Iris pigment epithelial cell (primary cell): ENCODE results near the gene TMPRSS4.

Source experiments
- DNase-seq: peaks from one replicate; pipeline ENCODE4 v3.0.0-alpha.2; 2011; ENCODE audit warnings: low read depth

The TMPRSS4 gene

DNA sequence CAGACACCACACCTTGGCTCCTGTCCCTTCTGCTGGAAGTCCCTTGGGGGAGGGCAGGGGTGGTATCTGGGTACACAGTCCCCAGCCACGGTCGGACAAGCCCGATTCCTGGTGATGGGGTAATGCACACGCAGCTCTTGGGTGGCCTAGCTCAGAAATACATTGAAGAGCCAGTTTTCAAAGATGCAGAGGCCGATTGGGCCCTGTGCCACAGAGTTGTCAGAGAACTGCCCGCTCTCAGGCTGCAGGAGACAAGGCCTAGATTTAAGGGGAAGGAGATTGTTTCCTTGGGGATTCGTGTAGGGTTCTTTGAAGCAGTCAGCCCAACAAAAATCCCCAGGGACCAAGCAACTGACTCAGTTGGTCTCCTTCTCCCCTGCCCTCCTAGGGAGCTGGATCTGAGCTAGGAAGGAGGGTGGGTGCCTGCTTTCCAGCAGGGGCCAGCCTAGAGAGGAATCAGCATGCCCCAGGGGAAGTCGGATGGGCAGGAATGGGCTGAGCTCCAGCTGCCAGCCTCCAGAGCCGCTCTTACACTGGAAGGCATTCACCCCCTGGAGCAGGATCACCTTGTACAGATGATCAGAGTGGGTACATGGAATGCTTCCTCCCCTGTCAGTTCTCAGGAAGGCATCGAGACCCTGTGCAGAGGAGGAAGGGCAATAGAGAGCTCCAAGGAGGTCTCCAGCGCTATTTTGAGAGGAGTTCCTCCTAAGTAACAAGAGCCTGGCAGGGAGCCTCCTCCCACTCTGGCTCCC is 79.1 kb downstream of the TMPRSS4 start:
- DNase-seq: no peak

DNA sequence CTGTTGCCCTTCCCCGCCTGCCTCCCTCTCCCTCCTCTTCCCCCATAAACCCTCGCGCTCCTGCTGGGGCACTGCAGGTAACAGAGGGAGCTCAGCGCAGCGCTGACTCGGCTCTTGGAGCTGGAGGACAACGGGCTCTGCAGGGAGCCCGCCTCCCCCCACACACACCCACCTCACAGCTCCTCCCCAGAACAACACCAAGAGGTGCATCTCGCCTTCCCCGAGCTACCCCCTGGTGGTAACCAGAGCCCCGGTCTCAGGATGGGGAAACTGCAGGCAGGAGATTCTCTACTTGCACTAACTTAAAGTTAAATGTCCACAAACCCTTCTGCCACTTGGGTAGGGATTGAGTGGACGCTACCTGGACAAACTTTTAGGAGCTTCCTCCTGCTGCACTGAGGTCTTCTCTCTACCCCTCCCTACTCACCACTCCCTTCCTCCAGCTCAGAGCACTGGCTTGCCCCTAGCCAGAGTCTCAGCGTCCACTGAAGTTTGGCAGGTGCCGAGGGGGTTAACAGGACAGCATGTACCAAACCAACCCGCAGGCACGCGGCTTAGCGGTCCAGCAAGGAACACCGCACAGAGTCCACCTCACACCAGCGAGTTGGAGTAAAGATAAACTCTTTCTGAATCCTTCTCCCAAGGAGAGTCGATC is 79.8 kb downstream of the TMPRSS4 start:
- DNase-seq: no peak

DNA sequence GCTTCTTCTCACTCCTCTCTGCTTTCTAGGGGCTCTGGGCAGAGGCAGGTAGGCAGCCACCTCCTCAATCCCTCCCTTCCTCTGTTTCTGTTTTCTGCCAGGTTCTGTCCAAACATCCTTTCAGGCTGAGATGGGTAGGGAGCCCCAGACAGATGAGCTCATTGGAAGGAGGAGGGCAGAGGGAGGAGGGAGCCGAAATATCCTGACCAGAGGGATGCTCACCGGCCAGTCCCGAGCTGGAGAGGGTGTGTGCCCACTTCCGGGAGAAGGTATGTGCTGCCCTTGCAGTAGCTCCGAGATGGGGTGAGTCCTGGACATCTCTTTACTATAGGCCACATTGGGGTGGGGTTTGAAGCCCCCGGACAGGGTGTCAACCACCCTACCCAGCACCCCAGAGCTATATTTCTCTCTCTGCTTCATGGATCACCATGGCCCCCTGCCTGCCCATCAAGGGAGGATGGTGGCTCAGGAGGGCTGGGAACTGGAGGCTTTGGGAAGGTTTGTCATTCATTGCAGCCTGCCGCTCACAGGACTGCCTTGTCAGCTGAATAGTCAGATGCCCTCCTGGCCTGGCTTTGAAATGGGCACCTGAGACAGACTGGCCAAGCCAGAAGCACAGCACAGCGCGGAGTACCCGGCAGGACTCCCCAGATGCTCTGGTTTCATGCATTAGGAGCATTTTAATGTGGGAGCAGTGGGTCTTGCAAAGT is 80.5 kb downstream of the TMPRSS4 start:
- DNase-seq: no peak

DNA sequence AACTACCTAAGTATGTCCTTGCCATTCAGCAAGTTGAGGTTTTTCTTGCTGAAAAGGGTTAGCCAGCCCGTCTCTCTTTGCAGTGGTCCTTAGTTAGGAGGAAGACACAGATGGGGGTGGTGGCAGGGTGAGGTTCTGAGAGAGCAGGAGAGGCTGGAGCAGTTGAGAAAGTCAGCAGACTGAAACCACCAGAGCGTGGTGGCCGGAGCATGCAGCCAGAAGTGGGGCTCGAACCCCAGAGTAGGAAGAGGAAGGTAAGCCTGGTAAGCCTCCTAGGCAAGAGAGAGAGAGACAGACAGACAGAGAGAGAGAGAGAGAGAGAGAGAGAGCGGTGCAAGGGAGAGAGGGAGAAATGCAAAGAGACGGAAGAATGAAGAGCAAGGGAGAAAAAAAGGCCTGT is 84.9 kb downstream of the TMPRSS4 start:
- no peak for DNase-seq

DNA sequence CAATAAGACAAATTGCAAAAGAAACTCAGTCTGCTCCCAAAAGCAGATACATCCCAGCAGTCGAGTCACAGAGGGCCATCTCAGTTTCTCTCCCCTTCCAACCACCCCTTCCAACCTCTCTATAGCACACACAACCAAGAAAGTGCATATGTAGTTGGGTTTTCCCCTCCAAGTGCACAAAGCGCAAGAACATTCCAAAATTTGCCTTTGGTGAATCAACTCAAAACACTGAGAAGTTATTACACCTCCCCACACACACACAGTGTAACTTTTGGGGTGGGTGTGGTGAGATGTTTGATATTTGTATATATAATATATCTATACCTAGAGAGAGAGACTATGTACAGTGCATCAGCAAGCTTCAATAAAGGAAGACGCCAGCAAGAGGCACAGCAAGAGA is 86.0 kb downstream of the TMPRSS4 start:
- no peak for DNase-seq

DNA sequence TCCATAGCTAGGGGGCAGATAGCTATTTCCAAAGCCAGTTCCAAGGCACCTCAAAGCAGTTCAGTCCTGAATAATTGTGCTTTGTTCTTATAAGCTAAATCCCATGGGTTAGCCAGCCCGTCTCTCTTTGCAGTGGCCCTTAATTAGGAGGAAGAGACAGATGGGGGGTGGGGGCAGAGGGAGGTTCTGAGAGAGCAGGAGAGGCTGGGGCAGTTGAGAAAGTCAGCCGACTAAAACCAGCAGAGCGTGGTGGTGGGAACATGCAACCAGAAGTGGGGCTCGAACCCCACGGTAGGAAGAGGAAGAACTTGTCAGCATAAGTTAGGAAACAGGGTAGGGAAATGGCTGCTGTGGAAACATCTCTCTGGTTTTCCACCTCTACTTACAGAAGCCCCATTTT is 86.6 kb downstream of the TMPRSS4 start:
- no peak for DNase-seq

DNA sequence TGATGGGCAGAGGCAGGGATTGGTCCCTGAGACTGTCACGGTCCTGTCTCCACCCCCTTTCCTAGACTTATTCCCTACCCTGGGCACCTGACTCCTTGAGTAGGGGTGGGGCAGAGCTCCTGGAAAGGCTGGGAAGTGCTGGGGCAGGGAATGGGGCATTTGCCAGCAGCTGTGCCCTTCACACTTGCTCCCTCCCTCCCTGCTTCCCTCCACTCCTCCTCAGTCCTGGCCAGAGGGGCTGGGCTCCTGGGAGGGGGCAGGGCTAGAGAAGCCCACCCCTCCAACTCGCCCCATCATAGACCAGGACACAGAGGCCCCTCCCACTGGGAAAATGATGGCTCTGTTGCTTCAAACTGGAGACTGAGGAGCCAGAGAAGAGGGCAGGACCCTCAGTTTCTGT is 88.0 kb downstream of the TMPRSS4 start:
- no peak for DNase-seq

DNA sequence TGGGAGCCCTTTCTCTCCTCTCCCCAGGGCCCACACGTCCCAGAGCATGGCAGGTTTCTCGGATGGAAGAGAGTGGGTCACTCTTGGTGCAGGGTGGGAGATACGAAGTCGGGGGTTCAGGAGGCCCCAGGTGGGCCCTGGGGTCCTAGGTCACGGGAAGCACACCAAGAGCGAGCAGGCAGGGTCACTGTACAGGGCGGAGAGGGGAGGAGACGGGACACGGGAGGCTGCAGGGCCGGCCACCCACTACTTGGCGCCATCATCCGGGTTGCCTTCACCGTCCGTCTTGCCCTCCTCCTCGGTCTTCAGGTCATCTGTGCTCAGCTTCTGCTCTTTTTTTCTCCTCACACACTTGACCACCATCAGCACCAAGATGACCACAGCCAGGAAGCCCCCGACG is 89.8 kb downstream of the TMPRSS4 start:
- no peak for DNase-seq

DNA sequence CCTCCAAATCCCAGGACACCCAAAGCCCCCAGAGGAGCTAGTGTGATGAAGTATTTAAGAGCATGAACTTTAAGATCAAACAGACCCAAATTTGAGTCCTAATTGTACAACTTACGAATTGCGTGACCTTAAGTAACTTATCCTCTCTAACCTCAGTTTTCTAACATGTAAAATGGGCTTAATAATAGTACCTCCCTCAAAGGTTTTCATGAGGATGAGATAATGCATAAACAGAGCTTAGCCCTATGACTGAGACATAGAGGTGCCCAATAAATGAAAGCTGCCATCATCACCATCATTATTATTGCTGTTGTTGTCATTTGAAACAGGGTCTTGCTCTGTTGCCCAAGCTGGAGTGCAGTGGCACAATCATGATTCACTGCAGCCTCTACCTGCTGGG is 90.4 kb downstream of the TMPRSS4 start:
- no peak for DNase-seq

DNA sequence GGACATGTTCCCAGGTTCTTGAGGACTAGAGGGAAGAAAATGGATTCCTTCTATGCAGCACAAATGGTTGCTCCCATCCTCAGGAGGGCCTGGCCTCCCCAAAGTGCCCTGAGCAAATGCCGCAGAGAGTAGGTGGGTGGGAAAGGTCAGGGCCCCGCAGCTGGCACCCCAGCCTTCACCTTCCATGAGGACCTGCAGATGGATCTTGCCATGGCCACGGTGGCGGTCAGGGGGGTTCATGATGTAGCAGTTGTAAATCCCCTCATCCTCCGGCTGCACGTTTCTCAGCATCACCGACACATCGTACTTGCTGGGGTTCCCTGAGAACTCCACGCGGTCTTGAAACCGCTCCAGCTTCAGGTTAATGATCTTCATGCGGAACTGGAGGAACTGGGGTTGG is 91.0 kb downstream of the TMPRSS4 start:
- no peak for DNase-seq

DNA sequence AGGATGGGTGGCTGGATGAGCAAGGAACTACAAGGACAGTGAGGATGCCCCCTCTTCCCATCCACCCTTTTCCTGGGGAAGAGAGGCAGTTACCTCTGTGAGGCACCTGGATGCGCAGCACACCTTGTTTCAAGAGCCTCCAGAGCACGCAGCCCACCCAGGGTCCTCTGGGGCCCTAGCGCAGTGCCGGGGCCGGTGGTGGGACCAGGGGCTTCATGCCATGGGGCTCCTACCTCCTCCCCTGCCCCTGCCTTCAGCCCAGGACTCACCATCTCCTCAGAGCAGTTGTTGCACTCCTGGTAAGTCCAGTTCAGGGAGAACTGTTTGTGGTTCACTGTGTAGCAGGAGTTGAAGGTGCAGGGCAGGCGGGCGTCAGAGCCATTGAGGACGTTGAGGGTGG is 91.4 kb downstream of the TMPRSS4 start:
- no peak for DNase-seq

DNA sequence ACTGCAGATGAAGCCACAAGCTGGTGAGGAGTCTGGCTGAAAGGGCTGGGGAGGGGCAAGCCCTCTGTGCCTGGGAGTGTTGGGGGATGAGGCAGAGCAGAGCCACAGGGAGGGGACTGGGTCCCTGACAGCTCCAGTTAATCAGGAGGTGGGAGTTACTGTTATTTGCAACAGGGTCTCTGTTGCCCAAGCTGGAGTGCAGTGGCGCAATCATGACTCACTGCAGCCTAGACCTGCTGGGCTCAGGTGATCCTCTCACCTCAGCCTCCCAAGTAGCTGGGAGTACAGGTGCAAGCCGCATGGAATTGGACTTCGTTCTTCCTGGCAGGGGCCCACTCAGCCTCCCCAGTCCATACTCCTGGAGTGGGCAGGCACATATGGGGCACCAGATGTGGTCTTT is 91.9 kb downstream of the TMPRSS4 start:
- DNase-seq: no peak

DNA sequence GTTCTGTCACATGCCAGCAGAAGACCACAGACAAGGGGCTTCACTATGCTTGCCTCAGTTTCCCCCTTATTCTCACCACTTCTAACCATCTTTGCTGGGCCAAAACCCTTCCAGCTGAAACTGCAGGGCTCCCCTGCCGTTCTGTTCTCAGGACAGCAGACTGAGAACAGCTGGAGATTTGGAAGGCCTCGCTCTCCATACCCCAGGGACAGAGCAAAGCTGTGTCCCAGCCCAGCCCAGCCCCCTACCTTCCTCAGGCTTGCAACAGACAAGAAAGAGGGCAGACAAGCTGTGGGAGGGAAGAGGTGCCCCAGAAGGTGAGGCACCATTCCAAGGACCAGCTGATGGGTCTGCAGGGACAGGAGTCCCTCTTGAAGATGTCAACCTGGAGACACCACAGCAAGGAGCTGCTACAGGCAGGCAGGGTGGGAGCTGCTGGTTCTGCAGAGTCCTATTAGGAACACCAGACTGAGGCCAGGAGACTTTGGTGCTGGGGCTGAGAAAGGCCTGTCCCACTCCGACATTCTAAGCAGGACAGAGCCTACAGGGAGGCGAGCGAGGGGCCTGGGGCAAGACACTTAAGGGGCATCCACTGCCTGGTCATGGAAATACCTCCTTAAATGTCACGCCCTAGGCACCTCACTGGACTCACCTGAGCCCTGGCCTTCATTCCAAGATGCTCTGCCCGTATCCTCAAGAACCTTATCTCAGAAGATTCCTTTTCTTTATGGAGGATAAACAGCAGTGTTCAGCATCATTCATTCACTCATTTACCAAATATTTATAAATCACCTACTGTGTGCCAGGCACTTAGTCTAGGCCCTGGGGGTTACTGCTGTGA is 92.6 kb downstream of the TMPRSS4 start:
- no peak for DNase-seq

DNA sequence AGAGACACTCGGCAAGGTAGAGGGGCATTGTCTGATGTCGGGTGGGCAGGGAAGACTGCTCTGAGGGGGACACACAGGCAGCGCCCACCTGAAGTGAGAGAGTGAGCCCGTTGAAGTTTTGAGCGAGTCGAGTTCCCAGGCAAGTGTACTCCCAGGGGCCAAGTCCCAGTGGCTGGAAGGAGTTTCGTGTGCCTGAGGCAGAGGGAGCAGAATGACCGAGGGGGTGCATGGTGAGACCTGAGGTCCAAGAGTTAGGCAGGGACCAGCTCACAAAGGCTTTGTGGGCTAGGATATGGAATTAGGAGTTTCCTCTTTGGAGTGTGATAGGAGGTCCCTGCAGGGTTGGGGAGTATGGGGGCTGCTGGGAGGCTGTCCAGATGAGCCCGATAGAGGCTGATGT is 93.4 kb downstream of the TMPRSS4 start:
- no peak for DNase-seq

DNA sequence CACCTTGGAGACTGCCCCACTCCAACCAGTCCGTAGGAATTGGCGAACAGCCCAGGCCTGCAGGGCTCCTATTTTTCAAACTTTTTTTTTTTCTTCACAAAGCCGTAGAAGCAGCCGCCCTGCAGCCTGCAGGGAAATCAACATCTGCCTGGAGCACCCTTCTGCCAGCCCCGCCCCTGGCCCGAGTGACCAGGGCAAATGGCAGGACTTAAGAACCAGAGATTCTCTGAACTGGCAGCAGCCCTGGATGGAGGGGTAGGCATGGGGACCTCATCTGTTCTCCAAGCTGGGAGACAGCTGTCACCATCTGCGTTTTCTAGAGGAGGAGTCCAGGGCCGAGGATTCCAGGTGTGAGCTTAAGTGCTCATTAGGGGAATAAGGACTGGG is 94.0 kb downstream of the TMPRSS4 start:
- no peak for DNase-seq
